Left hindlimb (tissue), 1 donor: Measurements from ENCODE around the gene AMBRA1.

Experiments used
- DNase-seq: peaks from one replicate; pipeline ENCODE4 v3.0.0-alpha.2; 2018

Gene AMBRA1

DNA sequence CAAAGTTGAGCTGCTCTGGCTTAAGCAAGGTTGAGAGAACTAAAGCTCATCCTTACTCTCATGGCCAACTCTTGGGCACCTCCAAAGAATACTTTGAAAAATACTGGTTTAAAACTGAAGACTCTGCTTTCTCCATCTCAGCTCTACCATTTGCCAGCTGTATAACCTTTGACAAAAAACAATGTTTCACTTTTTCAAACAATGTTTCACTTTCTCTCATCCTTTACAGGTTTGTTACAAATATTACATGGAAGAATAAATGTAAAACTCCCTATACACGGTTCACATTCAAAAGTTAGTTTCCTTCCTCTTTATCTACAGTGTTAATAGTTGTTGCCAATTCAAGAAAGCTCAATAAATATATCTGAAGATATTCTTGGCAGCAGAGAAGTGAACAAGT, 19.2 kb downstream of the AMBRA1 start:
- no peak for DNase-seq

DNA sequence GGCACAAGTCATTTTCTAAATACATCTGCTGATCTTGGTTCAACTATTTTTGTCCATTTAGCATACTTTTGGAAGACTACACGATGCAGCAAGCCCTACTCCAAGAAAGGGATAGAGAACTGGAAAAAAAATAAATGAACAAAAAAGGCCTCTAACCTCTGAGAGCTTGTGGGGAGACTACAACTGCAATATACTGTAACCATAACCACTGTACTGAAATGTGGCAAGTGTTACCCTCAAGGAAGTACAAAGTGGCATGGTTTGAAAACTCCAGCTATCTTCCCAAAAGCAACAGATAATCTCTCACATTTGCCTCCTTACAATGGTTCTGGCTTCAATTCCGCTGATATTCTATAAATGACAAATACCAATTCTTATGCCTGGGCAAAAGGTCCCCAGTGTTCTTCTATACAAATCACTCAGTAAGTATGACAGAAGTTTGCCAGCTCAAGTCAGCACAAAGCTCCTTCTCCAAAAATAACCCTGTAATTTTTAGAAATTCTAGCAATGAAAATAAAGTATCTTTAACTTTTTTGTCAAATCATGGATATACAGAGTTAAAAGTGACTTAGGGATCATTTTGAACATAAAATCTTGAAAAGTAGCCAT, 22.9 kb downstream of the AMBRA1 start:
- DNase-seq = no peak

DNA sequence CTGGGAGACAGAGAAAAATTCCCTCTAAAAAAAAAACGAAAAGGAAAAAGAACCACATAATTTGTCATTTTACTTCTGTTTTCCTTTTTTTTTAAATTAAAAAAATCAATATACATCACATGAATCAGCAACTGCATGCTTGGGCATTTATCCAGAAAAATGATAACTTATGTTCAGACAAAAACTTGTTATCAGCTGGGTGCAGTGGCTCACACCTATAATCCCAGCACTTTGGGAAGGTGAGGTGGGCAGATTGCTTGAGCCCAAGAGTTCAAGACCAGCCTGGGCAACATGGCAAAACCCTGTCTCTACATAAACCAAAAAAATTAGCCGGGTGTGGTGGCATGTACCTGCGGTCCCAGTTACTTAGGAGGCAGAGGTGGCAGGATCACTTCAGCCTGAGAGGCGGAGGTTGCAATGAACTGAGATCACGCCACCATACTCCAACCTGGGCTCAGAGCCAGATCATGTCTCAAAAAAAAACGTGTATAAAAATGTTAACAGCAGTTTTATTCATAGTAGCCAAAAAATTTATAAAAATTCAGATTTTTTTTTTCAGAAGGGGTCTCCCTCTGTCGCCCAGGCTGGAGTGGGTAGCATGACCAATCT, 28.5 kb downstream of the AMBRA1 start:
- no peak for DNase-seq

DNA sequence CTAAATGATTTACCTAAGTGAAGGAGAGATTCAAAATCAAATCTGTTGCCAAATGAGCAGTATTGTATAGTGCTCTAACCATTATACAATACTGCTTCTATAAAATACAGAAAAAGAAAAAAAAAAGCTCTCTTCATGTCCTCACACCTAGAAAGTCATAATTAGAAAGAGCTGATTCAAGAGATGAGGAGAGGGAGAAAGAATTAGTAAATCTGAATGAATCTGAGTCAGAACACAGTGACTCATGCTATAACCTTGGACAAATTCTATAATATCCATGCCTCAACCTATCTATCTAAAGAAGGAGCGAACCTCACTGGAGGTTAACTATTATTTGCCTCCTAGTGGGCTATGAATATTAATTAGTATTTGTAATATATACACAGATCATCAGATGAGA, 29.4 kb downstream of the AMBRA1 start:
- no peak for DNase-seq

DNA sequence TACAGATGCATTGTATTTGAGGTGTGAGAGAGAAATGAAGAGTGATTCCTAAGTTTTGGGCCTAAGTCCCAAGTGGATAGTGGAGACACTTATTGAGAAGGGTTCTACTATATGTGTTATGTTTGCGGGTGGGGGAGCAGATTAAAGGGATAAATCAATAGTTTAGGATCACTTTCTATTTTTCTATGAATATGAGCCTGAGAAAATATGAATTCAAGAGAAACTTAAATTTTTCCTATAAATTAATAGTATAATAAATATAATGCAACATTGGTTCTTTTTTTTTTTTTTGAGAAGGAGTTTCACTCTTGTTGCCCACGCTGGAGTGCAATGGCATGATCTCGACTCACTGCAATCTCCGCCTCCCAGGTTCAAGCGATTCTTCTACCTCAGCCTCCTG, 31.3 kb downstream of the AMBRA1 start:
- DNase-seq = no peak

DNA sequence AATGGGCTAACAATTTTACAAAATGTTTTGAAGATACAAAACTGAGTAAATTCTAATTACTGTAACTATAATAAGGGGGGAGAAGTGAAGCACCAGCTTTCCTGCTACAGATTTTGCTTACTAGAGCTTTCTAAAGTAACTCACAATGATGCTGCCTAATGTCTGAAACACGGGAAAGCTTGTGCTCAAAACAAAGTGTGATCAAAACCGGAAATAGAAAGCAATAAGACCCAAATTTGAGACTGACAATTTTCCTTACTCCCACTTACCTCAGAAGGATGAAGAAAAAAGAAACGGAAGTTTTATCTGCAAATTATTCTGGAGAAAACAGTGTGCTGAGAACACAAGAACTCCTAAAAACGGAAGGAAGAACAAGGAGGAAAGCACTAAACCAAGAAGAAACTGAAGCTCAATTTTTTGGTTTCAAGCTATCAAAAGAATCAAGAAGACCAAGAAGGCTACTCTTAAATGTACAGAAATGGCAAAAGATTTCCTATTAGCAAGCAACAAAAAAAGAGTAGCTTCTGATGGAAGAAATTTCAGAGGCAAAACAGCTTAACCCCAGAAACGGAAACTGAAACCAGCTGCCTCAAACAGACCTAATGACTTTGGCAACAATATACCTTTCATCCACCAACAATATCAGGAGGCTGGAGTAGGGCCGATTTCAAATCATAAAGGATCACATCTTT, 33.4 kb downstream of the AMBRA1 start:
- DNase-seq = no peak

DNA sequence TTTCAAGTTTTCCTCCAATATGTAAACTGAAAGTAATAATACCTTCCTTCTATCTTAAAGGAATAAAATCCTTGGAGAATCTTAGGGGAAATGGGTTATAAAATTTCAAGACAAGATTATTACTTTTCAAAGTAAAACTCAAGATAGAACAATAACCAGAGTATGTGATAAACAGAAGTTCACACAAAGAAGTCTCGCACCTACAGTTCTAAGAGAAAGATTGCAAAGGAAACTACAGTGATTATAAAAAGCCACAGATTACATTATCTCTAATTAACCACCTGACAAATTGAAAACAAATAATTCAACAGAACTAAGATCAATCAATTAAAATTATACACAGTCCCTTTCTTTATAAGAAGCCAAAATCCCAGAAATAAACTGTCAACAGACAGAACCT, 34.0 kb downstream of the AMBRA1 start:
- DNase-seq = no peak

DNA sequence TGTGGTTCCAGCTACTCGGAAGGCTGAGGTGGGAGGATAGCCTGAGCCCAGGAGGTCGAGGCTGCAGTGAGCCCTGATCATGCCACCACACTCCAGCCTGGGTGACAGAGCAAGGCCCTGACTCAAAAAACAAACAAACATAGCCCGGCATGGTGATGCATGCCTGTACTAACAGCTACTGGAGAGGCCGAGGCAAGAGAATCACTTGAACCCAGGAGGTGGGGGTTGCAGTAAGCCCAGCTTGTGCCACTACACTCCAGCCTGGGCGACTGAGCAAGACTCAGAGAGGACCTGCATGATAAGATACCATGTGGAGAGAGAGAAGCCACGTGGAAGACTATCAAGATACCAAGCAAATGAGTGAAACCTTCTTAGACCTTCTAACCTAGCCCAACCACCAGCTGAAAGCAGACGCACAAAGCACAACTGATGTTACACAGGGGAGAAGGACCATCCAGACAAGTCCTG, 36.1 kb downstream of the AMBRA1 start:
- DNase-seq = no peak

DNA sequence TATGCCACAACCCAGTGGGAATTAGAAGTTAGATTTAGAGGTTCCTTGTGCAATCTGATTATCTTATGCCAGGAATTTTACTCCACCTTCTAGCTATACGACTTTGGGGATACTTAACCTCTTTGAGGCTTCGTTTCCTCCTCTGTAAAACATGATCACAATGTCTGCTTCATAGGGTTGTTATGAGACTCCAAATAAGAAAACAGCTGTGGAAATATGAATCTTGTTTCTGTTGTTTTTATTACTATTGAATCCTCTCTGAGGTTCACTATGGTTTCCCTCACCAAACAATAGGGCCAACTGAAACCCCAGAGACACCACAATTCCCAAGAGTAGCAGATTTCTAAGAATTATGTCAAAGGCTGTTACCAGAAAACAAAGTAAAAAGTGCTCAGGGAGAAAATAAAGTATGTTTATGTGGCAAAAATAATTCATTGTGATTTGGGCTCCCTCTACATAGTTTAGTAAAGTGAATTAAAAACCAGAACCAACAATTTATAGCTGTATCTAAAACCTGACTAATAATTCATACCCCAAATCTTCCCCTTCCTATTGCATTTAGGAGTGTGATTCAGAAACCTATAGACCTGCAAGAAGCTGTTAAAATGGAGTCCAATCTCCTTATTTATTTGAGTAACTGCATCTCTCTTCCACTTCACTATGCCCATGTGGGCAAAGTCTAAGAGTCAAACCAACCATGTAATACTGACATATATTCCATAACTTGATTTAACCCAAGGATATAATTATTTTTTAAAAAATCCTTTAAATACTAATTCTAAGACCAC, 38.4 kb downstream of the AMBRA1 start:
- no peak for DNase-seq

DNA sequence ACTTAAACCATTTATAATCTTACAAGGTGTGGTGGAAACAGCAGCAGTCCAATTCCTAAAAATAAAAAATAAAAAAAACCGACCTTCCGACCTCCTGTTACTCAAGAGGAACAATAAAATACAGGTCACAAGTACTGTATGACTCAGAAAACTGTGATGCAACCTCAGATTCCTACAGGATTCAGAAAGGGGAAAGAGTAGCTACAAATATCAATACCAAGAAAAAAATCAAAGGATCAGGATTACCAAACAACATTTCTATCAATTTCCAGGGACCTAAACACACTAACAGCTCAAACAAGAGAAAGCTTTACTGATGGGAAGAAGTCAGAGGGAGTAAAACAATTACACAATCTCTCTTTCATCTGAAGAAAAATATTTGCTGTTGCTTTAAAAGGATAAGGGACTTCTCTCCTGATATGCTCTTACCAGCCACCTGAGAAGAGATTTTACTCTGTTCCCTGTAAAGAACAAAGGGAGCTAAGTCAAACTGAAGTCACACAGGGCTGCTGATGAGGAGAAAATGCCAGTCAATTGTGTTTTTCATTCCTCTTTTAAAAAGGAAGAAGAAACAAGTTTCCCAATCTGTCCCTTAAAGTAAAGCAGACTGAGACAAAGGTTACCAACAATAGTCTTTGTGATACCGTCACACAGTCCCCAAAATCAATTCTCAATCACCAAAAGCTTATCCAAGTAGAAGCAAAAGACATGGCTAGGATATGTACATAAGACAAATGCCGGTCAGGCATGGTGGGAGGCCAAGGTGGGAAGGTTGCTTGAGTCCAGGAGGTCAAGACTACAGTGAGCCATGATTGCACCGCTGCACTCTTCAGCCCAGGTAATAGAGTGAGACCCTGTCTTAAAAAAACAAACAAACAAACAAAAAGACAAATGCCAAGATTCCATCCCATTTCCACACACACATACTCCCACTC, 39.3 kb downstream of the AMBRA1 start:
- no peak for DNase-seq

DNA sequence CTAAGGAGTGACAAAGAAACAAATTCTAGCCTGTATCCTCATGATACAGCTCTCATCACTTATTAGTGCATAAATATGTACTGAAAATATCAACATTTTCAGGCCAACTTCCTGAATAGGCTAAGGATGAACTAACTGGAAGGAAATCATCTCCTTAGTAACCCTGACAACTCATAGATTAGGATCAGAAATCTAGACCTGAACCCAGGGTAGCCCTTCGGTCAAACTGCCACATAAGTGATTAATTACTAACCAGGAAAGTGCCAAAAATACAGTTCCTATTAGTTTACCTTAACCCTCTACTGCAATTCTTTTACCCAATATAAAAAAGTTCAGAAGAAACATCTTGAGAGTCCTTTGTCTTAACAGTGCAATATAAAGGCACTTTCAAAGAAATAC, 40.0 kb downstream of the AMBRA1 start:
- no peak for DNase-seq

DNA sequence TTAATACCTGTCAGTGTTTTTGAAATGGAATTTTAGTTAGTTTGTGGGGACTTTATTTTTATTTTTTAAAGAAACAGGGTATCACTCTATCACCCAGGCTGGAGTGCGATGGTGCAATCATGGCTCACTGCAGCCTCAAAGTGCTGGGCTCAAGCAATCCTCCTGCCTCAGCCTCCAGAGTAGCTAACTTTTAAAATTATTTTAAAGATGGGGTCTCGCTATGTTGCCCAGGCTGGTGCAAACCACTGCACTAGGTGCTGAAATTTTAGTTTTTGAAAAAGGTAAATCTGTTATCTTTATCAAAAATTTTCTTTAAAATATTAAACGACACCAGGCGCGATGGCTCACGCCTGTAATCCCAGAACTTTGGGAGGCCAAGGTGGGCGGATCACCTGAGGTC, 42.6 kb downstream of the AMBRA1 start:
- DNase-seq = no peak

DNA sequence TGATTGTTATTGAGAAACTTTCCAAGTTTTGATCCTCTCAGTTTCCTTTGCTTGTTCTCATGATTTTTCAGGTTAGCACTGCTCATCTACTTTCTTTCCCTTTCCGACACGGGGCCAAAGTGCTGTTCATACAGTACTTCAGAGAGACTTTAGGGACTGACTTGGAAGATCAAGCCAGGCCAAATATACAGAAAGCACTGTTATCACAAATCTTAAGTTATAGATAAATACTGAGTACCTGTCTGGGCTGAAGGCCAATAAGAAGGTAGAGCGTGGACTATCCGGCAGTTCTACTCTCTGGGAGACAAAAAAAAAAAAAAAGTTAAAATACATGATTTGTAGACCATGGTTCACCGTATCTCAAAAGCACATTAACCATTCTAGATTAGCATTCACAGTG, 46.2 kb downstream of the AMBRA1 start:
- no peak for DNase-seq

DNA sequence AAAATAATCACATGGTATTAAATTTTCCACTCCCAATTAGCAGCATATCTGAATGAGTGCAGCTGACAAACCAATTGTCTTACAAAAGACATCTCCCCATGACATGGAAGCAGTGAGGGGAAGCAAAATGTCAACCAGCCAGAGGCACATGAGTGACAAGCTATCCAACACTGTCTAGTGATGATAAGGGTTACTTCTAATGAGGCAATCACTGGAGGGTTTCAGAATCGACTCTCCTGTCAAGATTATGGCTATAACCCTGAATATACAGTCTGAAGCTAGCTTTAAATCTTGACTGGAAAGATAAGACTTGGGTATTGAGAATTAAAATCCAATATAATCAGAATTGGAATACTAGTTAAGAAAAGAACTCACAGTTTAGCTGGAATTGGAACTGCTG, 50.3 kb downstream of the AMBRA1 start:
- no peak for DNase-seq

DNA sequence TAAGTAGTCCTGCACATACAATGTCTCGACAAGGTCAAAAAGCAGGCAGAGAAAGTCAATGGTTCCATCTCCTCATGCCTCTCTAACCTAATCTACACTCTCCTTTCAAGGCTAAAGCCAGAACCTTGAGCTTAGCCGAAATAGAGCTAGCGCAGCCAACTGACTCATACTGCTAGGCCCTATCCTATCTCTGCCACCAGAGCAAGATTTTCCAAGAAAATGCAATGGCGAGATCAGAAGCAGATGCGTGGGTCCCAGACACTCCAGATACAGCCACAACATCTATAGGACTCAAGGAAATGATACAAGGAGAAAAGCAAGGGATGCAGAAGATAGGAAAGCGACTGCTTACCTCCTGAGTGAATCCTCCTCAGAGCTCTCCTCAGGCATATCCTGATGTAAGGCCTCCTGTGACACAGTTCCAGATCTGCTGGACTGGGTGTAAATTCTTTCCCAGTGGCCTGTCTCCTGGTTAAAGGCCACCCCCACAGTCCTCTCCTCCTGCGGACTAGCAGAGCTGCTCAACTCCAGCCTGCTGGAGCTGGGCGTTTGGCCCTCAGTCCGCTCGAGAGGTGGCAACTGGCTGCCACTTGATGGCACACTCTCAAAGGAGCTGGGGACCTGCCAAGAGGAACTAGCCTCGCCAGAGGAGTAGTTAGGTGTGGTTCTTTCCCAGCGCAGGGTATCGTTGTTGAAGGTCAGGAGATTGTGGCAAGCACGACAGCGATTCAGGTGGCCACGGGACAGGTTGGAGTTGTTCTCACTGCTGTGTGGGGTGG, 52.0 kb downstream of the AMBRA1 start:
- no peak for DNase-seq

DNA sequence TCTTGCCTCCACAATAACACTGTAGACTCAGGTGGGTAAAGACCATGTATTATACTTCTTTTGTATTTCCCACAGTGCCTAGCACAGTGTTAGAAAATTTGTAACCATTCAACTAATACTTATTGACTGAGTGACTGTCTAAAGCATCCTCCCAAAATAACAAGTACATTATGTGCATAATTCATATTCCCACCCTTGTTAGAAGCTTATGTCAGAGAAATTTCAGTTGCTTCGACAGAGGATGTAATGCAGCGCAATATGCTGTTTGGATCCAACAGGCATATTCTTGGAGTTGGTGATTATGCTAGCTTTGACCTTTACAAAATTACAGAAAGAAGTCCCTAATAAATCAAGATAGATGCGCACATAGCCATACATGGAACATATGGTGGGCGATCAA, 53.0 kb downstream of the AMBRA1 start:
- DNase-seq = no peak

DNA sequence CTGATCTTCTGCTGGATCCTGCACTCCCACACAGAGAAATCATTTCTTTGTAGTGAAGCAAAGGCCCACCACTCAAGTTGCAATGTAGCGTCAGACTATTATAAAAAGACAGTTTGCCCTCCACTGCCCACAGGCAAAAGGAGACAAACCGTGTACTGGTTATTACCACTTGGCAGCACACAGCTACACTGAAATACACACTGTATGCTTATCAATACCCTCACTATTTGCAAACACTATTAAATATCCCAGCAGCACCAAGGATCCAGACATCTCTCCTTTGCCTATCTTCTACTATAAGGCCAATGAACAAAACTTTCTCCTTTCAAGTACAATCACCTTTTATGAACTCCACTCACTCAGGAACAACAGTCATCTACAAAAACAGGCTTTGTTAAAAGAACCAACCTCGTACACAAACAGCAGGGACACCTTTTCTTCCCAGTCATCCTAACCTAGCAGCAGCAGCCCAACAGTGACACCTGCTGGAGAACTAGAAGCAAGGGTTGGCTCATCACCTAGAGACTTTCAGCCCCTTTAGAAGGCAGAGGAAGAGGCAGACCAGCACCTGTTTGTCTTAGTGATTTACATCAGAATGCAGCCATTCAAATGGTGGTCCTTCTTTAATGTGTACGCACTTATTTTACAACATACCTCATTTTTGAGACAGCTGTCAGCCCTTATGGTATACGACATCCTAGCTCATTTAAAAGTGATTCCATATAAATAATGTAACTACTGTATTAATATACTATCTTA, 56.1 kb downstream of the AMBRA1 start:
- peak; percentile 64 for DNase-seq

DNA sequence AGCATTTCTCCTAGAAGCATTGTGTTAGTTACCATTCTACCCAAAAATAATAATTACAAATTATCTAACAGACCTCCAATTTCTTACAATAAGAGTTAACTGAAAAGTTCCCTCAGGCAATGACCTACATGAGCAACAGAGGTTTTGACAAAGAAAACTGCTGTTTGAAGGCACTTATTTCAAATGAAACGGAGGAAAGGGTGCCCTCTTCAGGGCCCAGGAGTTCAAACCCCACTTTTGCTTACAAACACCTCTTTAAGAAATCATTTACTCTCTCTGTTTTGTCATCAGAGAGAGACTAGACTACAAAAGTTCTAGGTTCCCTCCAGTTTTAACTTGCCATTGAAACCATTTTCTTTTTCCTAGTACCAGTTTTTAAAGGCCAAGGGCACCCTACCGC, 56.7 kb downstream of the AMBRA1 start:
- DNase-seq = no peak

DNA sequence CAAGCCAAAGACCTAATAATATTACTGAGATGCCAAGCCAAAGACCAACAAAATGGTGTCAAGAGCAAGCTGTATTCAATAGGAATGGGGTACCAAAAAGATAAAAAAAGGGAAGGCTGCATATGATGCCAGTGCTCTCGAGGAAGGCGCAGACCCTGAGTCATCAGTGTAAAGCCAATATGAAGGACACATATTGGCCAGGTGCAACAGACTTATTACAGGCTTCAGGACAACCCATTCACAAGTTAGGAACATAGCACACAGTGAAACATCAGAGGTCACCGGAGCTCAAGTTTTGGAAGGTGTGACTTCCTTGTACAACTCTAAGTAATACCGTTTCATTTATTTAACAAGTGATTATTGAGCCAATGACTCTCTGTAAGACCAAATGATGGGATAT, 58.1 kb downstream of the AMBRA1 start:
- DNase-seq = no peak

DNA sequence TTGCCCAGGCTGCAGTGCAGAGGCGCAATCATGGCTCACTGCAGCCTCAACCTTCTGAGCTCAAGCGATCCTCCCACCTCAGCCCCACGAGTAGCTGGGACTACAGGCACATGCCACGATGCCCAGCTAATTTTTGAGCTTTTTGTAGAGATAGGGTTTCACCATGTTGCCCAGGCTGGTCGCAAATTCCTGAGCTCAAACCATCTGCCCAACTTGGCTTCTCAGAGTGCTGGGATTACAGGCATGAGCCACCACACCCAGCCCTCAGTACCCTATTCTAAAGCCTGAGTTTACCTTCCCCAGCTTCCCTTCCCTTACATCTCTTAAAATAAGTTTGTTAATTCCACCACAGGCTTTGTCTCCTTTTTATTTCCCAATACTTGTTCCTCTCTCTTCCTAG, 59.1 kb downstream of the AMBRA1 start:
- DNase-seq = no peak
